ENCODE data around the gene IQGAP2. TPM values are rescaled to one million over a fixed set of nuclear protein-coding genes. Genes with fewer than 3 reads are reported as not detected.

IQGAP2 gene
- total RNA-seq, 2 experiments from 2014 or later = 37.7 to 39.1 TPM

DNA sequence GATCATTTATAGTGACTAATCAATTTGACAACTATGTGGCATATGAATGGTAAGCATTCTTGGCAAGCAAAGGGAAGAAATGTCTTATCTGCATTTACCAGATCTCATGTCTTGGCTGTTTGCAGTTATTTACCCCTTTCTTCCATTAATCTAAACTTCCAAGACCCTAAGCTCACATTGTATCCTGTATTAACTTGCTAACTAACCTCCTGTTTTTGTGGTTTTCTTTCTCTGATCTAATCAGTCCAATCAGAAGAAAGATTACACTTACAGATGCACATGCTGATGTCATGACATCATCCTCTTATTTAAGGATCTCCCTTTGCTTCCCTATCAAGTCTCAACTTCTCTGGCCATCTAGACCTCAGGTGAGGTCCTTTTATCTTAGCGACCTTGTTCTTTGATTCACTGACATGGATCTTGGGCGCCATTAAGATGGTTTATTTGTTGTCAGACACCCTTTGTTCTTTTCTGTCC lies 124.6 kb downstream of the IQGAP2 start:
- Mint-ChIP-seq H3K27me3 (no peaks in the 10 kb centered on the region), H3K9me3 (no peaks in the 10 kb centered on the region), H3K27ac (no peak overlapping the region), H3K36me3 (ENCODE audit: low read depth) (peaks cover 2% of the 10 kb centered on the region), H3K4me3 (no peak overlapping the region), H3K4me1 (ENCODE audit: low read depth) (peaks cover 64% of the 10 kb centered on the region)
- CTCF ChIA-PET = interaction anchor here (1.2 to 4.6 kb wide), 3 partner anchors 15 to 125 kb away, joined by 4 to 20 read pairs (median 7); partner anchors contain the start of gene IQGAP2
- DNase-seq (no peak), ATAC-seq (peak; percentile 20)
- TF ChIP-seq CTCF (IDR thresholded peaks at IDR 0.05) = no peak
- POLR2A ChIA-PET = no interaction called here
- intact Hi-C loops (cut with micrococcal nuclease) = no loop called here

- Mint-ChIP-seq H3K9me3 (no peaks in the 10 kb centered on the region), H3K27ac (peak overlapping the region; percentile 32)
- no peak for TF ChIP-seq CTCF (IDR thresholded peaks at IDR 0.05)
Measured at GRCh38 chr5:76528547-76529331, 125.7 kb downstream of the IQGAP2 start.

DNA sequence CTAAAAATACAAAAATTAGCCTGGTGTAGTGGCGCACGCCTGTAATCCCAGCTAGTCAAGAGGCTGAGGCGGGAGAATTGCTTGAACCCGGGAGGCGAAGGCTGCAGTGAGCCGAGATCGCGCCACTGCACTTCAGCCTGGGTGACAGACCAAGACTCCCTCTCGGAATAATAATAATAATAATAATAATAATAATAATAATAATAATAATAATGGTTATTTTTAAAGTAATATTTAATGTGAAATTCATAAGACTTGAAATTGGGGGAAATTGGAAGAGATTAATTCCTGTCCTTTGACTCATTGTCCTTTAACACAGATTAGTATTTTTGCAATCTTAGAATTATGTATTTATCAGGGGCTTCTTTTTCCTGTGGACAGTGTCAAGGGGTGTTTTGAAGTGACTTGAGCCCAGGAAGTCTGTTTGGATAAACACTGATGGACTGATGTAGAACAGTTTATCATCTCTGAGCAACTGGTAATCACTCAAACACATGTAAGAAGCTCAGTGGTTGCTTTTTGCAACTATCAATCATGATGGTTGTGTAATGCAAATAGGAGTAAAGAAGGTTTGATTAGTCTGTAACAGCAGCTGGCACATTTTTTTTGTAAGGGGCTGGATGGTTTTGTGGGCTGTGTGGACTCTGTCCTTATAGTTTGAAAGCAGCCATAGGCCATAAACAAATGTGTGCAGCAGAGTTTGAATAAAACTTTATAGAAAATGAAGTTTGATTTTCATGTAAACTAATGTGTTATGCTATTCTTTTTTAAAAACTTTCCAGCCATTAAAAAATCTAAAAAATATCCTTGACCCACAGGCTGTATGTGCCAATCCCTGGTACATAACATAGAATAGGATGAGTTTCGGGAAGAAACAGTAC lies 126.6 kb downstream of the IQGAP2 start:
- H3K27me3 Mint-ChIP-seq = no peaks in the 10 kb centered on the region

More at GRCh38 chr5:76528547-76529331, 125.7 kb downstream of the IQGAP2 start:
- Mint-ChIP-seq H3K36me3 (ENCODE audit: low read depth) (peaks cover 2% of the 10 kb centered on the region), H3K4me3 (no peak overlapping the region), H3K27me3 (no peaks in the 10 kb centered on the region), H3K4me1 (ENCODE audit: low read depth) (peaks cover 58% of the 10 kb centered on the region)
- ATAC-seq (peak; percentile 78), DNase-seq (peak; percentile 35)
- POLR2A ChIA-PET = interaction anchor here (0.8 to 0.9 kb wide), 2 partner anchors 13 to 15 kb away, joined by 4 read pairs; no protein-coding TSS in a partner anchor
- CTCF ChIA-PET = interaction anchor here (0.6 to 4.6 kb wide), 5 partner anchors 9 to 219 kb away, joined by 3 to 20 read pairs (median 4); partner anchors contain the start of gene IQGAP2
- intact Hi-C loops (cut with micrococcal nuclease) = no loop called here

DNA sequence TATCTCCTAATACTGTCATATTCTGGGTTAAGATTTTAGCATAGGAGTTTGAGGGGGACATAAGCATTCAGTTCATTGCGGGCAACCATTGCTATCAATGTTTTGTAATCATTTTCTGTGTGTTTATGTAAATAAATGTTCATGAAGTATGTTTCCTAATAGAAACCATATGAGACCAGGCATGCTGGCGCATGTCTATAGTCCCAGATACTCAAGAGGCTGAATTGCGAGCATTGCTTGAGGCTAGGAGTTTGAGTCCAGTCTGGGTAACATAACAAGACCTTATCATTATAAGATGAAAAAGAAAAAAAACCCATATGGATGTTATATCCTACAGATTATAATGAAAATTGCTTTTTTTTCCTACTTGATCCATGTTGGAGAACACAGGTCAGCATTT lies 129.0 kb downstream of the IQGAP2 start:
- H3K9me3 Mint-ChIP-seq = no peaks in the 10 kb centered on the region
- H3K27ac Mint-ChIP-seq = no peak overlapping the region
- DNase-seq = no peak
- H3K4me3 Mint-ChIP-seq = no peak overlapping the region
- H3K36me3 Mint-ChIP-seq (ENCODE audit: low read depth) = peaks cover 2% of the 10 kb centered on the region
- POLR2A ChIA-PET = no interaction called here
- ATAC-seq = no peak
- no peaks in the 10 kb centered on the region for H3K27me3 Mint-ChIP-seq
- CTCF ChIA-PET = no interaction called here
- H3K4me1 Mint-ChIP-seq (ENCODE audit: low read depth) = peaks cover 45% of the 10 kb centered on the region
- TF ChIP-seq CTCF (IDR thresholded peaks at IDR 0.05) = no peak
- intact Hi-C loops (cut with micrococcal nuclease) = no loop called here

More for the DNA sequence above, 126.6 kb downstream of the IQGAP2 start:
- Mint-ChIP-seq H3K4me1 (ENCODE audit: low read depth) (peaks cover 52% of the 10 kb centered on the region), H3K9me3 (no peaks in the 10 kb centered on the region), H3K4me3 (no peak overlapping the region), H3K27ac (no peak overlapping the region), H3K36me3 (ENCODE audit: low read depth) (peaks cover 2% of the 10 kb centered on the region)
- no peak for ATAC-seq
- POLR2A ChIA-PET = interaction anchor here (0.8 to 0.9 kb wide), 2 partner anchors 12 to 14 kb away, joined by 4 read pairs; no protein-coding TSS in a partner anchor
- CTCF ChIA-PET = interaction anchor here (1.3 to 4.6 kb wide), 3 partner anchors 10 to 57 kb away, joined by 3 to 20 read pairs (median 4); no protein-coding TSS in a partner anchor
- intact Hi-C loops (cut with micrococcal nuclease) = no loop called here
- no peak for DNase-seq
- TF ChIP-seq CTCF (IDR thresholded peaks at IDR 0.05) = no peak
